Mammary epithelial cell (primary cell): Measurements from ENCODE around the gene AMPD3.

Source experiments
- CTCF ChIP-seq, 2 donors: IDR thresholded peaks in 1 of 2; conservative IDR thresholded peaks in 1 of 2; 2 replicates each; pipeline ENCODE4 v1.5.1; 2011 to 2012; ENCODE audit warnings: inconsistent platforms in 2 of 2, low read length in 2 of 2, mild to moderate bottlenecking in 2 of 2, control low read depth in 1 of 2, low read depth in 1 of 2; ENCODE audit not compliant: insufficient read depth in 1 of 2; ENCODE audit errors: extremely low read depth in 1 of 2
- EZH2 ChIP-seq: IDR thresholded peaks from 2 replicates; pipeline ENCODE4 v1.6.1; 2012; ENCODE audit warnings: low read length, inconsistent platforms, borderline replicate concordance

- TF ChIP-seq EZH2 (no peak), CTCF (conservative IDR thresholded peaks at IDR 0.05 in 1 of 2, IDR thresholded peaks at IDR 0.05 in 1 of 2; ENCODE audit: extremely low read depth in 1 of 2, insufficient read depth in 1 of 2, low read depth in 1 of 2, low read length in 2 of 2) (no peak)
Measured at GRCh38 chr11:10440401-10440800, 14.7 kb upstream of the AMPD3 start.
